GM23248 (cell line): Measurements from ENCODE around the gene ADAMTS7. TPM values are rescaled to one million over a fixed set of nuclear protein-coding genes. Genes with fewer than 3 reads are reported as not detected.
"Not testable (repeated sequence)": the region's sequence is repeated elsewhere in the genome, so short reads cannot be mapped to it uniquely, and the experiment has no call there.

Source experiments
- DNase-seq: peaks from one replicate; pipeline ENCODE4 v3.0.0-alpha.2; 2015
- H2AFZ ChIP-seq: fragments of 200-600 bp; sonication (generic); 2 replicates; pipeline ENCODE4 v1.6.1; 2016; ENCODE audit warnings: antibody characterized with exemption
- H3F3A ChIP-seq: fragments of 200-600 bp; sonication (generic); 2 replicates; pipeline ENCODE4 v1.6.1; 2016; ENCODE audit warnings: mild to moderate bottlenecking, antibody characterized with exemption, mixed run types; ENCODE audit not compliant: insufficient read depth
- H3K27ac ChIP-seq: fragments of 200-600 bp; sonication (generic); 2 replicates; pipeline ENCODE4 v1.5.1; 2016; ENCODE audit warnings: mild to moderate bottlenecking
- H3K27me3 ChIP-seq: fragments of 200-600 bp; sonication (generic); replicated peaks from 2 replicates; pipeline ENCODE4 v1.6.1; 2016; ENCODE audit warnings: mild to moderate bottlenecking; ENCODE audit not compliant: insufficient read depth
- H3K36me3 ChIP-seq: fragments of 200-600 bp; sonication (generic); 2 replicates; pipeline ENCODE4 v1.6.1; 2016; ENCODE audit warnings: low read depth, mild to moderate bottlenecking
- H3K4me1 ChIP-seq: fragments of 200-600 bp; sonication (generic); 2 replicates; pipeline ENCODE4 v1.6.1; 2016; ENCODE audit warnings: mild to moderate bottlenecking; ENCODE audit not compliant: insufficient read depth
- H3K4me2 ChIP-seq: fragments of 200-600 bp; sonication (generic); one replicate; pipeline ENCODE4 v1.6.1; 2016; ENCODE audit warnings: mild to moderate bottlenecking; ENCODE audit not compliant: unreplicated experiment
- H3K4me3 ChIP-seq: fragments of 200-600 bp; sonication (generic); 2 replicates; pipeline ENCODE4 v1.5.1; 2016; ENCODE audit warnings: mild to moderate bottlenecking
- H3K79me2 ChIP-seq: fragments of 200-600 bp; sonication (generic); 2 replicates; pipeline ENCODE4 v1.6.1; 2016; ENCODE audit warnings: mild to moderate bottlenecking; ENCODE audit not compliant: insufficient read depth
- H3K9ac ChIP-seq: fragments of 200-600 bp; sonication (generic); 2 replicates; pipeline ENCODE4 v1.6.1; 2016; ENCODE audit warnings: mild to moderate bottlenecking
- H3K9me2 ChIP-seq: fragments of 200-600 bp; sonication (generic); 2 replicates; pipeline ENCODE4 v1.6.1; 2016; ENCODE audit warnings: mixed run types, mild to moderate bottlenecking, moderate library complexity; ENCODE audit not compliant: insufficient read depth
- H3K9me3 ChIP-seq: fragments of 200-600 bp; sonication (generic); one replicate; pipeline ENCODE4 v1.6.1; 2017; ENCODE audit warnings: low read depth
- H4K20me1 ChIP-seq: fragments of 200-600 bp; sonication (generic); 2 replicates; pipeline ENCODE4 v1.6.0; 2016; ENCODE audit not compliant: insufficient read depth
- EZH2 ChIP-seq: fragments of 200-600 bp; sonication (generic); IDR thresholded peaks from 2 replicates; pipeline ENCODE4 v1.6.1; 2018; ENCODE audit warnings: antibody characterized with exemption, mild to moderate bottlenecking; ENCODE audit not compliant: insufficient read depth, poor library complexity, severe bottlenecking
- EZH2phosphoT487 ChIP-seq: fragments of 200-600 bp; sonication (generic); IDR thresholded peaks from 2 replicates; pipeline ENCODE4 v1.6.1; 2018; ENCODE audit warnings: antibody characterized with exemption, moderate library complexity, mild to moderate bottlenecking, low read depth; ENCODE audit not compliant: insufficient read depth
- WGBS, 2 experiments: methylation state at CpG; one replicate each; pipeline ENCODE4 v1.1.6; 2015 to 2017; ENCODE audit warnings: low lambda C conversion rate in 2 of 2, low coverage in 1 of 2; ENCODE audit errors: missing lambda C conversion rate in 2 of 2; 5-methylcytosine and 5-hydroxymethylcytosine counted together
- in situ Hi-C: fragments of 300-500 bp; cut with MboI; formaldehyde crosslinking; loops from 2 replicates; pipeline ENCODE4 v1.15.0; 2020
- polyA plus RNA-seq: library from polyadenylated mRNA; unstranded; fragments of >200 nt; fragmentation: Nextera tagmentation; extraction: Ambion mirVana; gene quantifications from 2 replicates; pipeline ENCODE4 v1.2.1, GENCODE V29; 2016
- total RNA-seq: library from RNA; depleted of rRNA; stranded (reverse); fragments of >200 nt; shearing (Covaris generic); gene quantifications from 2 replicates; pipeline ENCODE4 v1.2.3, GENCODE V29; 2014

Gene ADAMTS7
- total and polyA plus RNA-seq, 2 experiments from 2014 or later, result 0.89 to 2.4 TPM

DNA sequence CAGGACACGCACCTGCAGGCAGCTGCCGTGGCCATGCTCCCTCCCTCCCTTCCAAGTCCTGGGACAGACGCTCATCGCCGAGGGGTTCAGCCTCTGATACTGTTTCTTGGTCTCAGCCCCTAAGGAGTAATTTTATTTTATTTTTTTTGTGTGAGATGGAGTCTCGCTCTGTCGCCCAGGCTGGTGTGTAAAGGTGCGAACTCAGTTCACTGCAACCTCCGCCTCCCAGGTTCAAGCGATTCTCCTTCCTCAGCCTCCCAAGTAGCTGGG is 53.7 kb downstream of the ADAMTS7 start:
- Histone ChIP-seq H3K36me3 (no peaks in the 10 kb centered on the region), H3K4me2 (no peak overlapping the region), H3K4me1 (peaks cover 15% of the 10 kb centered on the region), H3K9ac (no peak overlapping the region), H3K4me3 (no peak overlapping the region), H3K79me2 (no peaks in the 10 kb centered on the region), H2AFZ (no peak overlapping the region), H3K9me3 (no peaks in the 10 kb centered on the region), H3K9me2 (no peaks in the 10 kb centered on the region), H3K27me3 (no peaks in the 10 kb centered on the region), H4K20me1 (no peaks in the 10 kb centered on the region), H3F3A (no peaks in the 10 kb centered on the region; the same call in 1 of the 2 replicates), H3K27ac (peak overlapping the region; percentile 66)
- no peak for DNase-seq
- WGBS, 2 experiments, result 93 to 98% methylated on average over 10 of the region's 10 CpGs
- in situ Hi-C loops, result no loop called here
- no peak for TF ChIP-seq EZH2

- H4K20me1 ChIP-seq, H3K9me2 ChIP-seq, H3K79me2 ChIP-seq, H2AFZ ChIP-seq, H3F3A ChIP-seq, H3K36me3 ChIP-seq, H3K9me3 ChIP-seq, H3K4me2 ChIP-seq, H3K4me3 ChIP-seq, in situ Hi-C loops, H3K27me3 ChIP-seq: not testable (repeated sequence)
- peak overlapping the region; percentile 57; the same call in 1 of the 2 replicates for H3K9ac ChIP-seq
- H3K27ac ChIP-seq, result peak overlapping the region; percentile 66
- DNase-seq, result peak; percentile 88
- H3K4me1 ChIP-seq, result peaks cover 15% of the 10 kb centered on the region
- WGBS, 2 experiments, result 48 to 51% methylated on average over 20 to 23 of the region's 25 CpGs
These were observed 54.3 kb downstream of the ADAMTS7 start for GRCh38 chr15:78756781-78757635.

DNA sequence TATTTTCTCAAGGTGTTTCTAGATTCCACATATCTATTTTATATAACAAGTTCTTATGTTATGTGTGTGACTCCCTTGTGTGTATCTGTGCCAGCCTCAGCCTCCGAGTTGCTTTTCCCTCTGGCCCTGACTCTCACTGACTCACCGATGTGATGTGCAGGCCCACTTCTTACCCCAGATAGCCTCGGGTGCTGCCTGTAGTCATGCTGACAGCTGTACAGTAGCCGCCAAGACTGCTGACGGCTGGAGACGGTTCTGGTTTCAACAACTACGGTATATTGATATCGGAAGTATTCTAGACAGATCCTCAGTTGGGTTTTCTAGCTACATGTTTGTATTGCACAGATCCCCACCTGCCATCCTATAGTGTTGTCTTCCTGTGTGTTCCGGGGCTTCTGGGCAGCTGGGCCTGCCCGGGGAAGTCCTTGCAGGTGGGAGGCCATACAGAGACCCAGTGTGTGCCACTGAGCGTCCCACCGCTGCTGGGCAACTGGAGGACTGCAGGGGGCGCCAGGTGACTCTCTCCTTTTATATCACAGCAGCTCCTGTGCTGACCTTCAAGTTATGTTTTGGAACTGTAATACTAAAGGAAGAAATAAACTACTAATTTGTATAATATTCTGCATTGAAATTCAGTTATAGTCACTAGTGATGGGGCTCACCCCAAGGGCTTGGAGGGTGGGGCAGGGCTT is 55.2 kb downstream of the ADAMTS7 start:
- H2AFZ ChIP-seq, H4K20me1 ChIP-seq, H3K27me3 ChIP-seq, H3F3A ChIP-seq, H3K9me3 ChIP-seq, H3K4me3 ChIP-seq, H3K36me3 ChIP-seq, in situ Hi-C loops, H3K9me2 ChIP-seq, H3K4me2 ChIP-seq, H3K79me2 ChIP-seq: not testable (repeated sequence)
- DNase-seq, result peak; percentile 91
- TF ChIP-seq EZH2phosphoT487, result 0 out of 2 replicates have a peak, but pooled peaks have one; percentile 31
- 10 to 15% methylated on average over 13 of the region's 13 CpGs for WGBS, 2 experiments
- Histone ChIP-seq H3K27ac (peak overlapping the region; percentile 69), H3K4me1 (peaks cover 15% of the 10 kb centered on the region), H3K9ac (peak overlapping the region; percentile 36)

DNA sequence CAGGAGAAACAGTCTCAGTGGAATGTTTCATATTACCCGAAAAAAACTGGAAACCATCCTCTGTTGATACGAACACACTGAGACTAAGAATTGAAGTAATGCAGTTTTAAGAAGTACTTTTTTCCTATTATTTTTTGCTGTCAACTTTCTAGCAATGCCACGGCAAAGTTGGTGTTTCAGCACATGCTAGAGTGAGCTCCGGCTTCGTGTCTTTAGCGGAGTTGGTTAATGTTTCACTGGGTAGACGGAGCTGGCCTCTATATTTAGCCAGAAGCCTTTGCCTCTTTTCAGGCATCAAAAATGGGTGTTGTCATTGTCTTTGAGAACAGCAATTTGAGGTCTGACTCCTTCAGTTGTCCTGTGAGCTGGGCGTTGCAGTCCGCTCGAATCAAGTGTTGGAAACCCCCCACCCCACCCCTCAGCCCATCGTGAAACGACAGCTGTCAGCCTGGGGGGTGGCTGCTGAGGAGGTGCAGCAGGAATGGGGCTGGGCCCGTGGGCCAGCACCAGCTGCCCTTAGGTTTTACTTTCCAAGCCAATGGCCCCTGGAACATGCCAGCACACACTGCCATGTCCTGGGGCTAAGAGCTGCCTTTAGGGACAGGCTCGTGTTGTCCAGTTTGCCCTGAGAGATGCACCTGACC is 56.5 kb downstream of the ADAMTS7 start:
- H2AFZ ChIP-seq, H3K27me3 ChIP-seq, in situ Hi-C loops, H3K9me3 ChIP-seq, H4K20me1 ChIP-seq, H3F3A ChIP-seq, H3K4me3 ChIP-seq, H3K79me2 ChIP-seq, H3K27ac ChIP-seq, H3K36me3 ChIP-seq, H3K4me2 ChIP-seq, H3K9ac ChIP-seq, DNase-seq, H3K9me2 ChIP-seq: not testable (repeated sequence)
- peaks cover 21% of the 10 kb centered on the region for H3K4me1 ChIP-seq
- 89 to 94% methylated on average over 14 of the region's 14 CpGs for WGBS, 2 experiments

- H3K36me3 ChIP-seq, H3K4me3 ChIP-seq, H3K79me2 ChIP-seq, H2AFZ ChIP-seq, H3K9me2 ChIP-seq, in situ Hi-C loops, H3K27ac ChIP-seq, H3K9me3 ChIP-seq, H3K9ac ChIP-seq, DNase-seq, H3K27me3 ChIP-seq, H3K4me2 ChIP-seq, H4K20me1 ChIP-seq, H3F3A ChIP-seq: not testable (repeated sequence)
- 82 to 84% methylated on average over 10 of the region's 10 CpGs for WGBS, 2 experiments
- peaks cover 21% of the 10 kb centered on the region for H3K4me1 ChIP-seq
These were observed 57.3 kb downstream of the ADAMTS7 start for GRCh38 chr15:78753751-78754535.

GRCh38 chr15:78753359-78753659 is 58.0 kb downstream of the ADAMTS7 start:
- H3K79me2 ChIP-seq, H3K27ac ChIP-seq, H3K9me2 ChIP-seq, H3K27me3 ChIP-seq, H3K9me3 ChIP-seq, DNase-seq, H3K36me3 ChIP-seq, H3K4me2 ChIP-seq, in situ Hi-C loops, H3K4me3 ChIP-seq, H4K20me1 ChIP-seq, H2AFZ ChIP-seq, H3F3A ChIP-seq, H3K9ac ChIP-seq: not testable (repeated sequence)
- peaks cover 21% of the 10 kb centered on the region for H3K4me1 ChIP-seq
- WGBS, 2 experiments, result 89% methylated on average over 7 of the region's 7 CpGs
